Measurements from ENCODE around the gene RPN2. TPM values are rescaled to one million over a fixed set of nuclear protein-coding genes. Genes with fewer than 3 reads are reported as not detected.

Gene RPN2
- total and polyA plus RNA-seq, 2 donors (not counting 1 experiment from before 2014, with no cell fraction given) = 80.2 to 87.3 TPM

DNA sequence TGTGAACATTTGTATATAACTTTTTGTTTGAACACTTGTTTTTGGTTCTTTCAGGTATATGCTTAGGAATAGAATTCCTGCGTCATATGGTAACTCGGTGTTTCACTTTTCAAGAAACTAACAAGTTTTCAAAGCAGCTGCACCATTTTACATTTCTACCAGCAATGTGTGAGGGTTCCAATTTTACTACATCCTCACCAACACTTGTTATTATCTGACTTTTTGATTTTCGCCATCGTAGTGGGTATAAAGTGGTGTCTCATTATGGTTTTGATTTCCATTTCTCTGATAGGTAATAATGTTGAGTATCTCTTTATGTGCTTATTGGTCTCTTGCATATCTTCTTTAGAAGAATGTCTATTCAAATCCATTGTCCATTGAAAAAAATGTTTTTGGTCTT is 39.8 kb downstream of the RPN2 start:
- POLR2A ChIA-PET = no interaction called here
- WGBS (ENCODE audit: insufficient coverage) = no CpG with 5 or more reads among the region's 4 CpGs
- H3K27me3 Mint-ChIP-seq = no peaks in the 10 kb centered on the region
- Histone ChIP-seq H3K27me3 (replicated peaks in 1 of 4; ENCODE audit: control extremely low read depth in 1 of 4, control insufficient read depth in 3 of 4, insufficient read depth in 4 of 4, low read length in 3 of 4) (no peaks in the 10 kb centered on the region), H3K4me2 (replicated peaks; ENCODE audit: low read depth, low read length, poor library complexity, severe bottlenecking) (no peak overlapping the region), H3K36me3 (replicated peaks in 1 of 2; ENCODE audit: control extremely low read depth in 1 of 2, control insufficient read depth in 1 of 2, extremely low read depth in 1 of 2, insufficient read depth in 2 of 2, low read length in 1 of 2) (peaks cover 6 to 62% of the 10 kb centered on the region in 2 experiments), H4K20me1 (ENCODE audit: control insufficient read depth, insufficient read depth, low read length, poor library complexity, severe bottlenecking) (no peaks in the 10 kb centered on the region), H3K27ac (ENCODE audit: low read length in 2 of 2) (no peak overlapping the region), H3K9ac (ENCODE audit: low read length) (no peak overlapping the region), H3K4me1 (ENCODE audit: control insufficient read depth in 2 of 2, insufficient read depth in 2 of 2, low read length in 2 of 2) (peaks cover 5% of the 10 kb centered on the region in 2 donors), H3K79me2 (ENCODE audit: control insufficient read depth, insufficient read depth, low read length) (no peaks in the 10 kb centered on the region), H2AFZ (ENCODE audit: insufficient read depth, low read depth, low read length, poor library complexity, severe bottlenecking) (no peak overlapping the region), H3K9me3 (ENCODE audit: control extremely low read depth in 1 of 3, control insufficient read depth in 2 of 3, insufficient read depth in 1 of 3, low read length in 2 of 3) (no peaks in the 10 kb centered on the region), H3K4me3 (ENCODE audit: control extremely low read depth in 1 of 5, extremely low read depth in 1 of 5, insufficient read depth in 1 of 5, low read depth in 2 of 5, low read length in 4 of 5) (no peak overlapping the region)
- intact Hi-C loops (cut with micrococcal nuclease) = no loop called here
- H3K27ac Mint-ChIP-seq = no peak overlapping the region
- CTCF ChIA-PET = no interaction called here
- no peak for DNase-seq
- no peaks in the 10 kb centered on the region for H3K9me3 Mint-ChIP-seq (ENCODE audit: insufficient read depth)
- ATAC-seq (ENCODE audit: low read depth) = no peak
- no peak overlapping the region for H3K4me3 Mint-ChIP-seq
- TF ChIP-seq EZH2 (IDR thresholded peaks at IDR 0.05; ENCODE audit: borderline replicate concordance, insufficient read depth, low read depth, low read length, poor library complexity, severe bottlenecking) = no peak
- TF ChIP-seq, protein P1, sequence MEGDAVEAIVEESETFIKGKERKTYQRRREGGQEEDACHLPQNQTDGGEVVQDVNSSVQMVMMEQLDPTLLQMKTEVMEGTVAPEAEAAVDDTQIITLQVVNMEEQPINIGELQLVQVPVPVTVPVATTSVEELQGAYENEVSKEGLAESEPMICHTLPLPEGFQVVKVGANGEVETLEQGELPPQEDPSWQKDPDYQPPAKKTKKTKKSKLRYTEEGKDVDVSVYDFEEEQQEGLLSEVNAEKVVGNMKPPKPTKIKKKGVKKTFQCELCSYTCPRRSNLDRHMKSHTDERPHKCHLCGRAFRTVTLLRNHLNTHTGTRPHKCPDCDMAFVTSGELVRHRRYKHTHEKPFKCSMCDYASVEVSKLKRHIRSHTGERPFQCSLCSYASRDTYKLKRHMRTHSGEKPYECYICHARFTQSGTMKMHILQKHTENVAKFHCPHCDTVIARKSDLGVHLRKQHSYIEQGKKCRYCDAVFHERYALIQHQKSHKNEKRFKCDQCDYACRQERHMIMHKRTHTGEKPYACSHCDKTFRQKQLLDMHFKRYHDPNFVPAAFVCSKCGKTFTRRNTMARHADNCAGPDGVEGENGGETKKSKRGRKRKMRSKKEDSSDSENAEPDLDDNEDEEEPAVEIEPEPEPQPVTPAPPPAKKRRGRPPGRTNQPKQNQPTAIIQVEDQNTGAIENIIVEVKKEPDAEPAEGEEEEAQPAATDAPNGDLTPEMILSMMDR (IDR thresholded peaks at IDR 0.05) = no peak
- H3K4me1 Mint-ChIP-seq = peaks cover 6% of the 10 kb centered on the region

- intact Hi-C loops (cut with micrococcal nuclease) = no loop called here
- CTCF ChIA-PET = interaction anchor here (0.7 to 1.5 kb wide), 2 partner anchors 26 to 28 kb away, joined by 3 read pairs; no protein-coding TSS in a partner anchor
- Histone ChIP-seq H3K4me1 (ENCODE audit: control insufficient read depth in 2 of 2, insufficient read depth in 2 of 2, low read length in 2 of 2) (peaks cover 5% of the 10 kb centered on the region in 2 donors), H3K27me3 (replicated peaks in 1 of 4; ENCODE audit: control extremely low read depth in 1 of 4, control insufficient read depth in 3 of 4, insufficient read depth in 4 of 4, low read length in 3 of 4) (no peaks in the 10 kb centered on the region), H2AFZ (ENCODE audit: insufficient read depth, low read depth, low read length, poor library complexity, severe bottlenecking) (no peak overlapping the region), H3K9ac (ENCODE audit: low read length) (no peak overlapping the region), H3K4me3 (ENCODE audit: control extremely low read depth in 1 of 5, extremely low read depth in 1 of 5, insufficient read depth in 1 of 5, low read depth in 2 of 5, low read length in 4 of 5) (no peak overlapping the region), H3K36me3 (replicated peaks in 1 of 2; ENCODE audit: control extremely low read depth in 1 of 2, control insufficient read depth in 1 of 2, extremely low read depth in 1 of 2, insufficient read depth in 2 of 2, low read length in 1 of 2) (peaks cover 6 to 65% of the 10 kb centered on the region in 2 experiments), H3K27ac (ENCODE audit: low read length in 2 of 2) (no peak overlapping the region), H3K4me2 (replicated peaks; ENCODE audit: low read depth, low read length, poor library complexity, severe bottlenecking) (no peak overlapping the region), H3K9me3 (ENCODE audit: control extremely low read depth in 1 of 3, control insufficient read depth in 2 of 3, insufficient read depth in 1 of 3, low read length in 2 of 3) (no peaks in the 10 kb centered on the region), H4K20me1 (ENCODE audit: control insufficient read depth, insufficient read depth, low read length, poor library complexity, severe bottlenecking) (no peaks in the 10 kb centered on the region), H3K79me2 (ENCODE audit: control insufficient read depth, insufficient read depth, low read length) (no peaks in the 10 kb centered on the region)
- no peak for ATAC-seq (ENCODE audit: low read depth)
- H3K9me3 Mint-ChIP-seq (ENCODE audit: insufficient read depth) = no peaks in the 10 kb centered on the region
- H3K27ac Mint-ChIP-seq = peak overlapping the region; percentile 26
- H3K4me1 Mint-ChIP-seq = peaks cover 6% of the 10 kb centered on the region
- POLR2A ChIA-PET = no interaction called here
- no peak overlapping the region for H3K4me3 Mint-ChIP-seq
- 92% methylated on average over 2 of the region's 10 CpGs for WGBS (ENCODE audit: insufficient coverage)
- no peak for TF ChIP-seq EZH2 (IDR thresholded peaks at IDR 0.05; ENCODE audit: borderline replicate concordance, insufficient read depth, low read depth, low read length, poor library complexity, severe bottlenecking)
- TF ChIP-seq, protein P1 (IDR thresholded peaks at IDR 0.05) = no peak
- no peak for DNase-seq
- H3K27me3 Mint-ChIP-seq = no peaks in the 10 kb centered on the region
Measured at GRCh38 chr20:37219751-37220668, 40.9 kb downstream of the RPN2 start.

Data from B cell (primary cell).